H1 (cell line): Measurements from ENCODE around the gene MEIS2. TPM values are rescaled to one million over a fixed set of nuclear protein-coding genes. Genes with fewer than 3 reads are reported as not detected.

Experiments used
- CTCF ChIA-PET: fragments of 300-600 bp; sonication (Branson Sonifier 250); formaldehyde crosslinking; loops from one replicate; lab custom pipeline; 2021; ENCODE audit not compliant: partially characterized antibody; lab: Charles Lee
- POLR2A ChIA-PET: fragments of 300-600 bp; sonication (Branson Sonifier 250); formaldehyde crosslinking; loops from one replicate; lab custom pipeline; 2021; ENCODE audit warnings: inconsistent platforms; ENCODE audit not compliant: partially characterized antibody; lab: Charles Lee
- DNase-seq, 2 experiments: peaks; one replicate each; pipeline versions ENCODE4 v3.0.0 to v3.0.0-alpha.2; 2010 to 2022; ENCODE audit warnings: low spot score in 2 of 2, low read depth in 1 of 2, mixed read lengths in 1 of 2
- FAIRE-seq: peaks from 2 replicates; lab custom pipeline; 2011; peaks lifted over from hg19 to GRCh38; lab: Jason Lieb, UNC
- H2AFZ ChIP-seq: 2 replicates; pipeline ENCODE4 v1.8.1; 2012; ENCODE audit warnings: low read length, inconsistent platforms
- H2AK5ac ChIP-seq: 2 replicates; pipeline ENCODE4 v1.6.1; 2013; ENCODE audit warnings: low read depth, low read length
- H2BK120ac ChIP-seq: replicated peaks from 2 replicates; pipeline ENCODE3; 2013; ENCODE audit warnings: low read depth, low read length, inconsistent platforms
- H2BK12ac ChIP-seq: 2 replicates; pipeline ENCODE4 v1.6.1; 2013; ENCODE audit warnings: low read depth, low read length
- H2BK15ac ChIP-seq: 2 replicates; pipeline ENCODE4 v1.6.1; 2013; ENCODE audit warnings: low read length
- H2BK20ac ChIP-seq: 2 replicates; pipeline ENCODE4 v1.6.1; 2013; ENCODE audit warnings: low read length
- H2BK5ac ChIP-seq: 2 replicates; pipeline ENCODE4 v1.6.1; 2013; ENCODE audit warnings: low read depth, low read length
- H3K14ac ChIP-seq: 2 replicates; pipeline ENCODE4 v1.6.1; 2013; ENCODE audit warnings: inconsistent platforms; ENCODE audit not compliant: insufficient read length
- H3K18ac ChIP-seq: 2 replicates; pipeline ENCODE4 v1.6.1; 2013; ENCODE audit warnings: low read length; ENCODE audit errors: extremely low read depth
- H3K23ac ChIP-seq: 2 replicates; pipeline ENCODE4 v1.6.1; 2013; ENCODE audit warnings: inconsistent platforms; ENCODE audit not compliant: insufficient read length
- H3K23me2 ChIP-seq: 2 replicates; pipeline ENCODE4 v1.6.1; 2013; ENCODE audit warnings: low read depth, low read length
- H3K27ac ChIP-seq: 2 replicates; pipeline ENCODE4 v1.6.1; 2011; ENCODE audit warnings: low read depth, low read length, inconsistent platforms
- H3K27me3 ChIP-seq, 4 experiments: replicated peaks in 1 of 4; 1 replicate in 1 of 4; 2 replicates in 3 of 4; pipeline versions ENCODE4 v1.6.1 to v1.8.1; 2011 to 2013; ENCODE audit warnings: low read length in 3 of 4, mild to moderate bottlenecking in 3 of 4, inconsistent platforms in 2 of 4, mixed read lengths in 2 of 4, moderate library complexity in 1 of 4; ENCODE audit not compliant: control insufficient read depth in 3 of 4, insufficient read depth in 3 of 4; ENCODE audit errors: extremely low read depth in 1 of 4
- H3K36me3 ChIP-seq, 4 experiments: 2 replicates each; pipeline versions ENCODE4 v1.6.1 to v1.8.1; 2011 to 2013; ENCODE audit warnings: mild to moderate bottlenecking in 4 of 4, low read length in 3 of 4, moderate library complexity in 2 of 4, control low read depth in 1 of 4, inconsistent platforms in 1 of 4; ENCODE audit not compliant: insufficient read depth in 4 of 4, control insufficient read depth in 2 of 4
- H3K4ac ChIP-seq: replicated peaks from 2 replicates; pipeline ENCODE3; 2013; ENCODE audit warnings: low read length, low read depth, mixed read lengths, inconsistent platforms; ENCODE audit not compliant: insufficient read length
- H3K4me1 ChIP-seq, 4 experiments: replicated peaks in 1 of 4; 1 replicate in 1 of 4; 2 replicates in 3 of 4; pipeline versions ENCODE4 v1.6.1 to v1.8.1; 2011 to 2013; ENCODE audit warnings: low read length in 3 of 4, inconsistent platforms in 2 of 4, mixed read lengths in 1 of 4; ENCODE audit not compliant: insufficient read depth in 4 of 4, control insufficient read depth in 3 of 4
- H3K4me2 ChIP-seq, 2 experiments: 2 replicates each; pipeline versions ENCODE4 v1.6.1 to v1.8.1; 2011 to 2013; ENCODE audit warnings: low read depth in 2 of 2, low read length in 2 of 2, control low read depth in 1 of 2, inconsistent platforms in 1 of 2, mild to moderate bottlenecking in 1 of 2; ENCODE audit not compliant: insufficient read depth in 1 of 2
- H3K4me3 ChIP-seq, 4 experiments: fragments of 200-600, 300-600 bp in 1 of 4; sonication (generic), shearing (Covaris generic), sonication (Bioruptor Twin) in 1 of 4; 2 replicates each; pipeline versions ENCODE4 v1.5.1 to v1.8.1; 2011 to 2016; ENCODE audit warnings: low read length in 4 of 4, low read depth in 3 of 4, control low read depth in 2 of 4, inconsistent platforms in 2 of 4, mild to moderate bottlenecking in 2 of 4, mixed read lengths in 1 of 4, moderate library complexity in 1 of 4; ENCODE audit not compliant: insufficient read depth in 2 of 4; ENCODE audit errors: extremely low read depth in 1 of 4
- H3K56ac ChIP-seq: replicated peaks from 2 replicates; pipeline ENCODE3; 2013; ENCODE audit warnings: low read depth, mild to moderate bottlenecking, mixed read lengths, low read length, inconsistent platforms; ENCODE audit not compliant: insufficient read length
- H3K79me1 ChIP-seq: 2 replicates; pipeline ENCODE4 v1.6.1; 2013; ENCODE audit warnings: low read depth, low read length, control low read depth
- H3K79me2 ChIP-seq, 2 experiments: 2 replicates each; pipeline versions ENCODE4 v1.6.1 to v1.8.1; 2012 to 2013; ENCODE audit warnings: low read length in 2 of 2, mild to moderate bottlenecking in 2 of 2, inconsistent platforms in 1 of 2; ENCODE audit not compliant: insufficient read depth in 2 of 2, control insufficient read depth in 1 of 2
- H3K9ac ChIP-seq, 4 experiments: replicated peaks in 1 of 4; 1 replicate in 1 of 4; 2 replicates in 3 of 4; pipeline versions ENCODE4 v1.6.1 to v1.8.1; 2011 to 2013; ENCODE audit warnings: low read depth in 3 of 4, low read length in 3 of 4, control low read depth in 2 of 4, mild to moderate bottlenecking in 2 of 4, moderate library complexity in 2 of 4, inconsistent platforms in 1 of 4; ENCODE audit errors: extremely low read depth in 1 of 4
- H3K9me3 ChIP-seq, 2 experiments: 2 replicates each; pipeline versions ENCODE4 v1.6.1 to v1.8.1; 2012 to 2013; ENCODE audit warnings: mild to moderate bottlenecking in 2 of 2, moderate library complexity in 2 of 2, control low read depth in 1 of 2, inconsistent platforms in 1 of 2, low read depth in 1 of 2, low read length in 1 of 2, mixed read lengths in 1 of 2; ENCODE audit not compliant: insufficient read depth in 2 of 2
- H4K20me1 ChIP-seq, 2 experiments: replicated peaks in 1 of 2; 2 replicates each; pipeline versions ENCODE3 to v1.8.1; 2011 to 2013; ENCODE audit warnings: inconsistent platforms in 2 of 2, low read length in 2 of 2, mild to moderate bottlenecking in 1 of 2; ENCODE audit not compliant: insufficient read depth in 2 of 2, control insufficient read depth in 1 of 2
- H4K5ac ChIP-seq: 2 replicates; pipeline ENCODE4 v1.6.1; 2013; ENCODE audit warnings: low read length, low read depth, mixed read lengths, inconsistent platforms; ENCODE audit not compliant: insufficient read length
- H4K8ac ChIP-seq: 2 replicates; pipeline ENCODE4 v1.8.0; 2013; ENCODE audit warnings: mild to moderate bottlenecking, moderate library complexity, low read length, inconsistent platforms; ENCODE audit not compliant: insufficient read depth; ENCODE audit errors: extremely low read depth
- H4K91ac ChIP-seq: replicated peaks from 2 replicates; pipeline ENCODE3; 2013; ENCODE audit warnings: low read length, mixed read lengths, inconsistent platforms; ENCODE audit not compliant: insufficient read length
- ASH2L ChIP-seq: fragments of 200-600, 300-600 bp; sonication (generic); IDR thresholded peaks from one replicate; pipeline ENCODE4 v1.7.1; 2017; ENCODE audit warnings: low read length
- CHD1 ChIP-seq: IDR thresholded peaks from 2 replicates; pipeline ENCODE4 v1.6.1; 2012; ENCODE audit warnings: low read depth, low read length, improper control_type of control experiment
- CTBP2 ChIP-seq: IDR thresholded peaks from 2 replicates; pipeline ENCODE4 v1.7.0; 2011; ENCODE audit warnings: borderline replicate concordance, mild to moderate bottlenecking, moderate library complexity, mixed read lengths, low read length; ENCODE audit not compliant: insufficient read depth, insufficient read length
- GABPA ChIP-seq: IDR thresholded peaks from 2 replicates; pipeline ENCODE4 v1.6.1; 2011; ENCODE audit warnings: mild to moderate bottlenecking, low read length, moderate library complexity, borderline replicate concordance; ENCODE audit not compliant: insufficient read depth
- MAX ChIP-seq: IDR thresholded peaks from 2 replicates; pipeline ENCODE4 v1.6.1; 2012; ENCODE audit warnings: inconsistent platforms
- RAD21 ChIP-seq, 2 experiments: IDR thresholded peaks in 1 of 2; conservative IDR thresholded peaks in 1 of 2; 2 replicates each; pipeline ENCODE4 v1.6.1; 2011; ENCODE audit warnings: low read depth in 2 of 2, low read length in 2 of 2, improper control_type of control experiment in 1 of 2, inconsistent platforms in 1 of 2, mild to moderate bottlenecking in 1 of 2, moderate library complexity in 1 of 2
- RBBP5 ChIP-seq: IDR thresholded peaks from 2 replicates; pipeline ENCODE4 v1.7.1; 2012; ENCODE audit warnings: low read depth, mild to moderate bottlenecking, inconsistent platforms, low read length, moderate library complexity, borderline replicate concordance
- RFX5 ChIP-seq: IDR thresholded peaks from 2 replicates; pipeline ENCODE4 v1.6.1; 2011; ENCODE audit warnings: low read depth, low read length, improper control_type of control experiment, borderline replicate concordance
- SIX5 ChIP-seq: IDR thresholded peaks from 2 replicates; pipeline ENCODE4 v1.6.1; 2011; ENCODE audit warnings: mild to moderate bottlenecking, low read depth, low read length
- USF2 ChIP-seq: IDR thresholded peaks from 2 replicates; pipeline ENCODE4 v1.6.1; 2011; ENCODE audit warnings: low read length, improper control_type of control experiment
- WGBS, 2 experiments: shearing (Covaris generic) in 1 of 2; methylation state at CpG; one replicate each; pipeline versions ENCODE4 v1.1.6 to v1.1.7; 2013 to 2015; ENCODE audit warnings: low lambda C conversion rate in 2 of 2, mixed read lengths in 2 of 2, inconsistent platforms in 1 of 2, low coverage in 1 of 2, missing lambda C conversion rate in 1 of 2; ENCODE audit not compliant: insufficient replicate concordance in 2 of 2, insufficient coverage in 1 of 2, insufficient read length in 1 of 2; ENCODE audit errors: extremely low coverage in 1 of 2, missing lambda C conversion rate in 1 of 2; 5-methylcytosine and 5-hydroxymethylcytosine counted together
- polyA plus RNA-seq, 7 experiments: library from polyadenylated mRNA; depleted of rRNA in 3 of 7; stranded (reverse) in 5 of 7; unstranded in 2 of 7; fragments of >200 nt in 5 of 7; fragments of 200-250 nt in 2 of 7; gene quantifications; 1 replicate in 5 of 7; 2 replicates in 1 of 7; 4 replicates in 1 of 7; pipeline versions ENCODE4 v1.2.1 to v1.2.3, GENCODE V29; 2011 to 2013; ENCODE audit warnings: missing spikeins in 2 of 7, mixed read lengths in 2 of 7
- total RNA-seq: library from RNA; stranded (reverse); fragmentation: NEBNext Ultra II Directional; extraction: Animal tissue kit (Norgen Biotek cat#: 25700); gene quantifications from 2 replicates; pipeline ENCODE4 v1.2.1, GENCODE V29; 2021

The MEIS2 gene
- total and polyA plus RNA-seq, 2 of the 8 experiments (the other 6 are each of a cell fraction or from before 2014, with no cell fraction given) = 0.22 to 1.2 TPM

GRCh38 chr15:37028625-37029296 lies 71.6 kb downstream of the MEIS2 start:
- H3K4me3 ChIP-seq = no peak overlapping the region
- no peak overlapping the region for H3K14ac ChIP-seq
- H2AK5ac ChIP-seq = no peak overlapping the region
- H4K8ac ChIP-seq = no peak overlapping the region
- H2BK5ac ChIP-seq = no peak overlapping the region
- no peak overlapping the region for H2AFZ ChIP-seq
- no peaks in the 10 kb centered on the region for H3K27me3 ChIP-seq
- H4K91ac ChIP-seq = no peak overlapping the region
- ChIA-PET POLR2A (interaction anchor here (0.8 kb wide), 1 partner anchor 8 kb away, joined by 3 read pairs; no protein-coding TSS in a partner anchor), CTCF (interaction anchor here (0.9 kb wide), 1 partner anchor 13 kb away, joined by 3 read pairs; no protein-coding TSS in a partner anchor)
- H3K79me1 ChIP-seq = no peaks in the 10 kb centered on the region
- DNase-seq = no peak
- H2BK120ac ChIP-seq = no peak overlapping the region
- H3K27ac ChIP-seq = no peak overlapping the region
- no peak overlapping the region for H3K4me2 ChIP-seq
- no peaks in the 10 kb centered on the region for H4K20me1 ChIP-seq
- H2BK20ac ChIP-seq = no peak overlapping the region
- TF ChIP-seq RAD21 (IDR thresholded peaks at IDR 0.05 in 1 of 2, conservative IDR thresholded peaks at IDR 0.05 in 1 of 2; ENCODE audit: low read depth in 2 of 2, low read length in 2 of 2) (no peak), CTBP2 (no peak), RFX5 (no peak), GABPA (no peak), USF2 (no peak), MAX (no peak), CHD1 (no peak), RBBP5 (no peak), SIX5 (no peak), ASH2L (no peak)
- no peak for FAIRE-seq
- no peaks in the 10 kb centered on the region for H3K36me3 ChIP-seq
- H2BK15ac ChIP-seq = no peak overlapping the region
- no peak overlapping the region for H3K23ac ChIP-seq
- H3K56ac ChIP-seq = no peak overlapping the region
- H3K4me1 ChIP-seq = peaks cover 0 to under 1% (median 0%) of the 10 kb centered on the region in 4 experiments; a peak in 2 of 7 replicates
- H2BK12ac ChIP-seq = no peak overlapping the region
- H3K18ac ChIP-seq = no peak overlapping the region
- no peaks in the 10 kb centered on the region for H3K9me3 ChIP-seq
- H4K5ac ChIP-seq = no peak overlapping the region
- 77% methylated on average over 4 of the region's 4 CpGs; no CpG with 5 or more reads in 1 of the 2 experiments for WGBS, 2 experiments
- H3K79me2 ChIP-seq = no peaks in the 10 kb centered on the region
- no peaks in the 10 kb centered on the region for H3K23me2 ChIP-seq
- H3K4ac ChIP-seq = no peak overlapping the region
- no peak overlapping the region for H3K9ac ChIP-seq
